ENCODE measurements around the gene RER1.
A peak's percentile ranks its signal among the peaks of the same experiment; 100 is the strongest.

RER1 gene, protein sequence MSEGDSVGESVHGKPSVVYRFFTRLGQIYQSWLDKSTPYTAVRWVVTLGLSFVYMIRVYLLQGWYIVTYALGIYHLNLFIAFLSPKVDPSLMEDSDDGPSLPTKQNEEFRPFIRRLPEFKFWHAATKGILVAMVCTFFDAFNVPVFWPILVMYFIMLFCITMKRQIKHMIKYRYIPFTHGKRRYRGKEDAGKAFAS

GRCh38 chr1:2391041-2391930, at the start of gene RER1, which contains the start of gene MORN1:
RER1 (plus strand) TSS chr1:2391841; CDS start chr1:2395791, 3,950 bp downstream.
MORN1 (minus strand) TSS chr1:2391554; CDS start chr1:2391533, 21 bp downstream.
- Mint-ChIP-seq H3K27ac (peak within 1 kb of the TSS; percentile 60), H3K36me3 (ENCODE audit: low read depth) (peaks cover 19% of the 10 kb centered on the region), H3K4me1 (peaks cover 33% of the 10 kb centered on the region), H3K27me3 (ENCODE audit: low read depth, poor library complexity) (peaks cover 4% of the 10 kb centered on the region), H3K4me3 (peak within 1 kb of the TSS; percentile 91), H3K9me3 (no peaks in the 10 kb centered on the region)
- TF ChIP-seq, protein P1, sequence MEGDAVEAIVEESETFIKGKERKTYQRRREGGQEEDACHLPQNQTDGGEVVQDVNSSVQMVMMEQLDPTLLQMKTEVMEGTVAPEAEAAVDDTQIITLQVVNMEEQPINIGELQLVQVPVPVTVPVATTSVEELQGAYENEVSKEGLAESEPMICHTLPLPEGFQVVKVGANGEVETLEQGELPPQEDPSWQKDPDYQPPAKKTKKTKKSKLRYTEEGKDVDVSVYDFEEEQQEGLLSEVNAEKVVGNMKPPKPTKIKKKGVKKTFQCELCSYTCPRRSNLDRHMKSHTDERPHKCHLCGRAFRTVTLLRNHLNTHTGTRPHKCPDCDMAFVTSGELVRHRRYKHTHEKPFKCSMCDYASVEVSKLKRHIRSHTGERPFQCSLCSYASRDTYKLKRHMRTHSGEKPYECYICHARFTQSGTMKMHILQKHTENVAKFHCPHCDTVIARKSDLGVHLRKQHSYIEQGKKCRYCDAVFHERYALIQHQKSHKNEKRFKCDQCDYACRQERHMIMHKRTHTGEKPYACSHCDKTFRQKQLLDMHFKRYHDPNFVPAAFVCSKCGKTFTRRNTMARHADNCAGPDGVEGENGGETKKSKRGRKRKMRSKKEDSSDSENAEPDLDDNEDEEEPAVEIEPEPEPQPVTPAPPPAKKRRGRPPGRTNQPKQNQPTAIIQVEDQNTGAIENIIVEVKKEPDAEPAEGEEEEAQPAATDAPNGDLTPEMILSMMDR (IDR thresholded peaks at IDR 0.05), result no peak
- DNase-seq, result peak; percentile 98

DNA sequence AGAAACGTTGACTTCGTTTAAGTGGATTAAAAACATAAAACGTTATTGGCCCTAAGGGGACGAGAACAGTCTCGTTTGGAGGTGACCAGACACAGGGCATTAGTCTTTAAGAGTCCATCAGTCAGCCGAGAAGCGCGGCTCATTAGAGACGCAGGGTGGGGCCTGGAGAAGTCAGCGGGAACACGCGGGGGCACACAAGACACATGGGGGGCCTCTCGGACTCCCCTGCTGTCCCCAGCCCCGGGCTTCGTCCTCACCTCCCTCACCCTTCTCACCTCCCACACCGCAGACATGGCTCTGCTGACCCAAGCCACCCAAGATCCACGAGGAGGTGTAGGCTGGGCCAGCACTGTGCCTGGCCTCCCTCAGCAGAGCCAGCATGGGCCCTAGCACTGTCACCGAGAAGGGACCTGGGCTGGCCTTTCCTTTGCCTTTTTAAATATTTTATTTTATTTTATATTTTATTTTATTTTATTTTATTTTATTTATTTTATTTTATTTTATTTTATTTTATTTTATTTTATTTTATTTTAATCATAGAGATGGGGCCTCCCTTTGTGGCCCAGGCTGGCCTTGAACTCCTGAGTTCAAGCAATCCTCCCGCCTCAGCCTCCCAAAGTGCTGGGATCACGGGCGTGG, 49.1 kb upstream of the RER1 start:
- Mint-ChIP-seq H3K27me3 (ENCODE audit: low read depth, poor library complexity) (peaks cover 7% of the 10 kb centered on the region), H3K9me3 (no peaks in the 10 kb centered on the region), H3K4me1 (peaks cover 38% of the 10 kb centered on the region), H3K27ac (no peak overlapping the region), H3K4me3 (no peak overlapping the region), H3K36me3 (ENCODE audit: low read depth) (no peaks in the 10 kb centered on the region)
- no peak for DNase-seq
- TF ChIP-seq, protein P1 (IDR thresholded peaks at IDR 0.05), result no peak

GRCh38 chr1:2343023-2343935, 48.4 kb upstream of the RER1 start:
- TF ChIP-seq, protein P1 (IDR thresholded peaks at IDR 0.05), result no peak
- peaks cover 2% of the 10 kb centered on the region for H3K27me3 Mint-ChIP-seq (ENCODE audit: low read depth, poor library complexity)
- DNase-seq, result no peak
- H3K36me3 Mint-ChIP-seq (ENCODE audit: low read depth), result no peaks in the 10 kb centered on the region
- no peak overlapping the region for H3K4me3 Mint-ChIP-seq
- no peak overlapping the region for H3K27ac Mint-ChIP-seq
- H3K9me3 Mint-ChIP-seq, result no peaks in the 10 kb centered on the region
- H3K4me1 Mint-ChIP-seq, result peaks cover 36% of the 10 kb centered on the region

GRCh38 chr1:2344121-2344681, 47.4 kb upstream of the RER1 start:
- peak; percentile 2 for DNase-seq
- Mint-ChIP-seq H3K4me3 (no peak overlapping the region), H3K27ac (no peak overlapping the region), H3K4me1 (peaks cover 32% of the 10 kb centered on the region), H3K27me3 (ENCODE audit: low read depth, poor library complexity) (peaks cover 2% of the 10 kb centered on the region), H3K9me3 (no peaks in the 10 kb centered on the region), H3K36me3 (ENCODE audit: low read depth) (no peaks in the 10 kb centered on the region)
- TF ChIP-seq, protein P1 (IDR thresholded peaks at IDR 0.05), result no peak

- H3K27me3 Mint-ChIP-seq (ENCODE audit: low read depth, poor library complexity), result peaks cover 2% of the 10 kb centered on the region
- H3K27ac Mint-ChIP-seq, result no peak overlapping the region
- no peak overlapping the region for H3K4me3 Mint-ChIP-seq
- H3K36me3 Mint-ChIP-seq (ENCODE audit: low read depth), result no peaks in the 10 kb centered on the region
- DNase-seq, result no peak
- TF ChIP-seq, protein P1 (IDR thresholded peaks at IDR 0.05), result no peak
- H3K4me1 Mint-ChIP-seq, result peaks cover 37% of the 10 kb centered on the region
- no peaks in the 10 kb centered on the region for H3K9me3 Mint-ChIP-seq
These were observed 46.8 kb upstream of the RER1 start for GRCh38 chr1:2344744-2345296.
